EH (cell line): ENCODE data around the gene SARS2.

Experiments used
- DNase-seq: peaks from one replicate; pipeline ENCODE4 v3.0.0-alpha.2; 2015; ENCODE audit warnings: low read depth

Gene SARS2

GRCh38 chr19:38917921-38918491 is 12.6 kb downstream of the SARS2 start:
- peak; percentile 21 for DNase-seq

- DNase-seq: no peak
These were observed 13.0 kb downstream of the SARS2 start for GRCh38 chr19:38917516-38917915.

- DNase-seq: no peak
These were observed 14.9 kb downstream of the SARS2 start for GRCh38 chr19:38915329-38916321.

GRCh38 chr19:38913958-38914357 is 16.6 kb downstream of the SARS2 start:
- DNase-seq: no peak

GRCh38 chr19:38912600-38913514 is 17.7 kb downstream of the SARS2 start:
- no peak for DNase-seq

- no peak for DNase-seq
These were observed 19.1 kb downstream of the SARS2 start for GRCh38 chr19:38911388-38912001.

GRCh38 chr19:38910488-38910887 is 20.1 kb downstream of the SARS2 start:
- DNase-seq: no peak

DNA sequence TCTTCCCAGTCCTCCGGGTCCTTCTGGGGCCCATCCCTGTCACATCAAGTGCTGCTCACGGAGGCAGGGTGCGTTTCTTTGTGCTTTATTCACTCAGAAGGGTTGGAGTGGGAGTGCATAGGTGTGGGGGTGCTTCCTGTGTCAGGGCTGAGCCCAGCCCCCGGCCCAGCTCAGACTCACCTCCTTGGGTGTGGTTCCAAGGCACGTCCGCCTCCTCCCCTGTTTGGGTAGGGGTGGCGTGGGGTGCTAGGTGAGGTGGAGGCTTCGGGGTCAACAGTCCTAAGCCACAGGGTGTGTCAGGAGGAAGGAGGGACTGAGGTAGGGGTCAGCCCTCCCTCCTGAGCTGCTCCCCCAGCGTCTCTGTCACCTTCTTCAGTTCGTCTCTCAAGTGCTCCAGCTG is 21.7 kb downstream of the SARS2 start:
- DNase-seq: no peak

- no peak for DNase-seq
These were observed 22.9 kb downstream of the SARS2 start for GRCh38 chr19:38907670-38908069.

GRCh38 chr19:38907227-38907626 is 23.3 kb downstream of the SARS2 start:
- DNase-seq: no peak

DNA sequence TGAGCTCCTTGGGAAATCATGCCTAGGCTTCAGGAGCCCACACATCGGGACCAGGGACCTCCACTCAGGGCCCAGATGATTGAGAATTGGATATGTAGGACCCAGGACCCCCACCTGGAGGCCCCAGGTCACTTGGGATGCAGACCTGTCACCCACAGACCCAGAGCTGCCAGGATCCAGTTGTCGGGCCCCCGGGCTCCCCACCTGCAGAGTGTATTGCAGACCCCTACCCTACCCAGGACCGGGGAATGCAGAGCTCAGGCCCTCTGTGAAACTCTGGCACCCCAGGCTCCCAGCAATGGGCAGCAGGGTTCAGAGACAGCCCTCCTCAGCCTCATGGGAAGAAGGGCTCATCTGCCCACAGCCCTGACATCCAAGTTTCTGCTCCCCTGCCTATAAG is 24.9 kb downstream of the SARS2 start:
- no peak for DNase-seq

DNA sequence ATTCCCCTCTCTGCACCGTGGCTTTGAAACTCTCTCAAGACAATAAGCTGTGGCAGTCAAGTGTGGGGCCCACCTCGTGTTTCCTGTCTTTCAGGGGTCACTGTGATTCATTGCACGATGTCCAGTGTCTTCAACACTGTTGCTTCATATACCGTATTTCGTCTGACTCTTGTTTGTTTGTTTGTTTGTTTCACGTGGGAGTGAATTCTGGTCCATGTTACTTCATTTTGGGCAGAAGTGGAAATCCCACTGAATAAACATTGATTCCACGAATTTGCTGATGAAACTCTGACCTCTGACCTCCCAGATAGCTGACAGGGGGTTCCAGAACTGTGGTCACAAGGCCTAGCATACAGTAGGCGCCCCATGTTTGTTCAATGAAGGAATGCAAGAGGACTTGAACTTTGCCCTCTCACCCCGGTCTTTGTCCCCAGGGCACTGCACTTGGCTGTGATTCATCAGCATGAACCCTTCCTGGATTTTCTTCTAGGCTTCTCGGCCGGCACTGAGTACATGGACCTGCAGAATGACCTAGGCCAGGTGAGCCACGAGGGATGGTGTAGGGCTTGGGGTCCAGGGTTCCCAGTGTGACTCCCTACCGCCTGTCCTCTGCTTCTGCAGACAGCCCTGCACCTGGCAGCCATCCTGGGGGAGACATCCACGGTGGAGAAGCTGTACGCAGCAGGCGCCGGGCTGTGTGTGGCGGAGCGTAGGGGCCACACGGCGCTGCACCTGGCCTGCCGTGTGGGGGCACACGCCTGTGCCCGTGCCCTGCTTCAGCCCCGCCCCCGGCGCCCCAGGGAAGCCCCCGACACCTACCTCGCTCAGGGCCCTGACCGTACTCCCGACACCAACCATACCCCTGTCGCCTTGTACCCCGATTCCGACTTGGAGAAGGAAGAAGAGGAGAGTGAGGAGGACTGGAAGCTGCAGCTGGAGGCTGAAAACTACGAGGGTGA is 25.7 kb downstream of the SARS2 start:
- no peak for DNase-seq

GRCh38 chr19:38901683-38902082 is 28.9 kb downstream of the SARS2 start:
- DNase-seq: no peak

DNA sequence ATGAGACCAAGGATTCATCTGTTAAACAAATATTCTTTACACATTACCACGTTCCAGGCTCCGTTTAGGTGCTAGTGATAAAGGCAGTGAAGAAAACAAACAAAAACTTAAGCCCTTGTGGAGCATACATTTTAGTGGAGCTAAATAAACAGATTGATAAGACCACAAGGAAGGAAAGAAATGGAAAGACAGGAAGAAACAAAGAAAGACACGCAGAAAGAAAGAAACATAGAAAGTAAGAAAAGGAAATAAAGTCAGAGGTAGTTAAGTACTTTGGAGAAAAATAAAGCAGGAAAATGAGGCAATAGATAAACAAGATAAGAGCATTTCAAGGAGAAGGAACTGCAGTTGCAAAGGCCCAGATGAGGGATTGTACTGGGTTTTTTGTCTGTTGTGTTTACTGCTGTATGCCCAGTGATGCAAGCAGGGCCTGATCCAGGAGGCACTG is 29.8 kb downstream of the SARS2 start:
- no peak for DNase-seq

DNA sequence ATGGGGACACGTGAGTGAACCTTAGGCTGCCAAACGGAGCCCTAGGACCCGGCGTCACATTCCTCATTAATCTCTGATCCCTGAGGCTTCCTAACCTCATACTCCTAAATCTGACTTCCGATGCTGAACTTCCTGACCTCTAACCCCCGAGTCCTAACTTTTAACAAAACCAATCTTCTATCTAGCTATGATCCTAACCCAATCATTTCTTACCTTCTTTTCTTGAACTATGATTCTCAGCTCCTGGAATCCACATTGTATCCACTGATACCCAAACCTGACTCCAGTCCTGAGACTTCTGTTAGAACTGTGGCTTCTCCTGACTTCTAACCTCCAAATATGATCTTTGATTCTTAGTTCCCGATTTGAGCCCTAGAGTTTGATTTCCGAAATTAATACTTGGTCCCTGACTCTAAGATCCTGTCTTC is 30.3 kb downstream of the SARS2 start:
- DNase-seq: no peak

DNA sequence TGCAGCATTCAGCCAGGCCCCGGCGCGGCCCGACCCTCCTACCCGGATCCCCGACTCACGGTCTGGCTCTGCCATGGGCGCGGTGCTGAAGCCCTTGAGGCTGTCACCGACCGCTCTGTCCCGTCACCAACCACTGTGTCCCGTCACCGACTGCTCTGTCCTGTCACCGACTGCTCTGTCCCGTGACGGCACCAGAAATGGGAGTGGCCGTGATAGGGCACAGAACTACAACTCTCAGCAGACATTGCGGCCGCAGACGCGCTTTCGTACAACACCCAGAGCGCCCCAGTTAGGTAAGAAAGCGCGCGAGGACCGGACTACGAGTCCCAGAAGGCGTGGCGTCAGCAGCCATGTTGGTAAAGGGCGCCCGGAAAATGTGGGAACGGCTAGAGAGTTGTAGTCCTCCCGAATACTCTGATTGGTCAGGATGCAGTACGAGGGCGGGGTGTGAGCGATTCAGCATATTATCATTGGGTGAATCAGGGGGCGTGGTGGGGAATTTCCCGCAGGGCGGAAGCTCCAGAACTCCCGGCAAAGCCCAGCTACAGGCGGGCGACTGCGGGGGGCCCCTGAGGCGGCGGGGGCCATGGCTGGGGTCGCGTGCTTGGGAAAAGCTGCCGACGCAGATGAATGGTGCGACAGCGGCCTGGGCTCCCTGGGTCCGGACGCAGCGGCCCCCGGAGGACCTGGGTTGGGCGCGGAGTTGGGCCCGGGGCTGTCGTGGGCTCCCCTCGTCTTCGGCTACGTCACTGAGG is 30.9 kb downstream of the SARS2 start, which contains the start of the genes NFKBIB and SIRT2:
NFKBIB (plus strand) TSS at position 523 of the 755 bp plus-strand sequence; CDS start at position 587, 64 bp downstream.
SIRT2 (minus strand) TSS at position 172 of the 755 bp plus-strand sequence; CDS start at position 75, 97 bp downstream.
- DNase-seq: peak; percentile 100

DNA sequence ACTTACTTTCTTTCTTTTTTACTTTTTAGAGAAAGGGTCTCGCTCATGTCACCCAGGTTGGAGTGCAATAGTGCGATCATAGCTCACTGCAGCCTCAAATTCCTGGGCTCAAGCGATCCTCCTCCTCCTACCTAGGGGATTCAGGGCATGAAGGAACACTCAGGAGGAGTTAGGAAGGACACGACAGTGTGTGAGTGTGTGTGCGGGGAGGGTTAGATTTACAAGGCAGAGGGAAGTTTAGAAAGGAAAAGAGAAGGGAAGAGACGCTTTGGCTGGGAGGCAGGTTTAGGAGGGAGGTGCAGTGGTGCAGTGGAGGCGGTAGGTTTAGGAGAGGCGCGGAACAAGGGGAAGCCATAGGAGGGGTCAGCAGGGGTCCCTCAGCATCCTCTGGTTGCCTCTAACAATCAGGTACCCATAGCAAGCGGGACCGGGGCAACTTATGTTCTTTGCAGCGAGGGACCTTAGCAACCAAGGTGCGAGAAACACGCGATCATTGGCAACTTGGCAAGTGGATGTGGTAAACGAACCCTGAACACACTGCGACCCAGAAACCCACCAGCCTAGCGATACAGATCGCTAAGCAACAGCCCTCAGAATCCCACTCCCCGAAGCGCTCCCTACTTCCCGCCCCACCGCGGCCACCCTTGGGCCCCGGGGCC is 31.6 kb downstream of the SARS2 start:
- DNase-seq: peak; percentile 43

GRCh38 chr19:38894968-38895367 is 35.6 kb downstream of the SARS2 start:
- DNase-seq: no peak

DNA sequence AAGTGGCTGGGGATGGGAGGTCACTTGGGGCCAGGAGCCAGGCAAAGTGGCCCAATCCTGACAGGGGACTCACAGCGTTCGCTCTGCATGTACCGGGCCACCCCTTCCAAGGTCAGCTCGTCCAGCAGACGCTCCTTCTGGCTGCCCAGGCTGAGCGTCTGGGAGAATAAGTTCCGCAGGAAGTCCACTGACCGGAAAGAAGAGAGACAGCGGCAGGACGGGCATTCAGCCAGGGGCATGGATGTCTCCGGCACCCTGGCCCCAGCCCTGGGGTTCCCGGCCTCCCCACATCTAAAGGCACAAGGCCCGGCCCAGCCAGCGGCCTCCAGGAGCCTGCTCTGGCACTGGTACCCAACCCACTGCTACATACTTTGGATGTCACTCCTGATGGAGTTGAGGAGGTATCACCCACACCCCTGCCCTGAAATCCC is 37.2 kb downstream of the SARS2 start:
- DNase-seq: no peak
